HFFc6 (cell line): ENCODE measurements around the gene CUX1. TPM values are rescaled to one million over a fixed set of nuclear protein-coding genes. Genes with fewer than 3 reads are reported as not detected.
"Not testable (repeated sequence)": the region's sequence is repeated elsewhere in the genome, so short reads cannot be mapped to it uniquely, and the experiment has no call there.

Experiments used
- DNase-seq: peaks from one replicate; pipeline ENCODE4 v3.0.0-alpha.2; 2018
- H3K27ac Mint-ChIP-seq: 2 replicates; pipeline ENCODE4 v1.8.0; 2020; ENCODE audit warnings: mild to moderate bottlenecking, mixed read lengths
- H3K27me3 Mint-ChIP-seq: 2 replicates; pipeline ENCODE4 v1.8.0; 2021; ENCODE audit warnings: mild to moderate bottlenecking, moderate library complexity, mixed read lengths; ENCODE audit not compliant: insufficient read depth
- H3K36me3 Mint-ChIP-seq: 2 replicates; pipeline ENCODE4 v1.8.0; 2021; ENCODE audit warnings: low read depth, mixed read lengths
- H3K4me1 Mint-ChIP-seq: 2 replicates; pipeline ENCODE4 v1.8.0; 2020; ENCODE audit warnings: low read depth, mixed read lengths
- H3K4me3 Mint-ChIP-seq: 2 replicates; pipeline ENCODE4 v1.8.0; 2020; ENCODE audit warnings: mild to moderate bottlenecking, moderate library complexity, mixed read lengths
- H3K9me3 Mint-ChIP-seq: 2 replicates; pipeline ENCODE4 v1.8.0; 2020; ENCODE audit warnings: mild to moderate bottlenecking, mixed read lengths
- total RNA-seq, 6 experiments: library from RNA; stranded (reverse); fragmentation: NEBNext Ultra II Directional; extraction: Animal tissue kit (Norgen Biotek cat#: 25700); gene quantifications; 2 replicates in 1 of 6; 3 replicates in 5 of 6; pipeline ENCODE4 v1.2.3, GENCODE V29; 2021
- TF ChIP-seq, protein P1 (sequence below): fragments of 200-600 bp; sonication (generic); IDR thresholded peaks from 2 replicates; pipeline ENCODE4 v1.5.0; 2021; ENCODE audit warnings: antibody characterized with exemption, mild to moderate bottlenecking

Gene CUX1
- total RNA-seq, 6 experiments from 2014 or later = 46.9 to 64.2 (median 51.6) TPM

- H3K27ac Mint-ChIP-seq = no peak overlapping the region
- peaks cover 7% of the 10 kb centered on the region for H3K4me1 Mint-ChIP-seq
Measured at GRCh38 chr7:101985057-101985902, 167.9 kb downstream of the CUX1 start.

GRCh38 chr7:101985903-101986734 is 168.7 kb downstream of the CUX1 start:
- Mint-ChIP-seq H3K4me3 (no peak overlapping the region), H3K4me1 (peaks cover 7% of the 10 kb centered on the region), H3K9me3 (no peaks in the 10 kb centered on the region), H3K27ac (no peak overlapping the region), H3K36me3 (peaks cover 5% of the 10 kb centered on the region), H3K27me3 (peaks cover 6% of the 10 kb centered on the region; the same call in 1 of the 2 replicates)
- no peak for DNase-seq
- TF ChIP-seq, protein P1, sequence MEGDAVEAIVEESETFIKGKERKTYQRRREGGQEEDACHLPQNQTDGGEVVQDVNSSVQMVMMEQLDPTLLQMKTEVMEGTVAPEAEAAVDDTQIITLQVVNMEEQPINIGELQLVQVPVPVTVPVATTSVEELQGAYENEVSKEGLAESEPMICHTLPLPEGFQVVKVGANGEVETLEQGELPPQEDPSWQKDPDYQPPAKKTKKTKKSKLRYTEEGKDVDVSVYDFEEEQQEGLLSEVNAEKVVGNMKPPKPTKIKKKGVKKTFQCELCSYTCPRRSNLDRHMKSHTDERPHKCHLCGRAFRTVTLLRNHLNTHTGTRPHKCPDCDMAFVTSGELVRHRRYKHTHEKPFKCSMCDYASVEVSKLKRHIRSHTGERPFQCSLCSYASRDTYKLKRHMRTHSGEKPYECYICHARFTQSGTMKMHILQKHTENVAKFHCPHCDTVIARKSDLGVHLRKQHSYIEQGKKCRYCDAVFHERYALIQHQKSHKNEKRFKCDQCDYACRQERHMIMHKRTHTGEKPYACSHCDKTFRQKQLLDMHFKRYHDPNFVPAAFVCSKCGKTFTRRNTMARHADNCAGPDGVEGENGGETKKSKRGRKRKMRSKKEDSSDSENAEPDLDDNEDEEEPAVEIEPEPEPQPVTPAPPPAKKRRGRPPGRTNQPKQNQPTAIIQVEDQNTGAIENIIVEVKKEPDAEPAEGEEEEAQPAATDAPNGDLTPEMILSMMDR = no peak

More at GRCh38 chr7:101985057-101985902, 167.9 kb downstream of the CUX1 start:
- H3K9me3 Mint-ChIP-seq = no peaks in the 10 kb centered on the region
- no peak overlapping the region for H3K4me3 Mint-ChIP-seq
- TF ChIP-seq, protein P1 = no peak
- peaks cover 6% of the 10 kb centered on the region; the same call in 1 of the 2 replicates for H3K27me3 Mint-ChIP-seq
- H3K36me3 Mint-ChIP-seq = peaks cover 5% of the 10 kb centered on the region
- DNase-seq = no peak

GRCh38 chr7:101987494-101987893 is 170.1 kb downstream of the CUX1 start:
- Mint-ChIP-seq H3K27ac (no peak overlapping the region), H3K36me3 (peaks cover 5% of the 10 kb centered on the region), H3K4me1 (no peaks in the 10 kb centered on the region), H3K27me3 (peaks cover 8% of the 10 kb centered on the region; the same call in 1 of the 2 replicates), H3K9me3 (no peaks in the 10 kb centered on the region), H3K4me3 (no peak overlapping the region)
- DNase-seq = no peak
- TF ChIP-seq, protein P1 = no peak

GRCh38 chr7:101988060-101988459 is 170.6 kb downstream of the CUX1 start:
- not testable (repeated sequence) for H3K9me3 Mint-ChIP-seq, H3K4me3 Mint-ChIP-seq, H3K27me3 Mint-ChIP-seq, H3K4me1 Mint-ChIP-seq, DNase-seq, H3K27ac Mint-ChIP-seq, H3K36me3 Mint-ChIP-seq

DNA sequence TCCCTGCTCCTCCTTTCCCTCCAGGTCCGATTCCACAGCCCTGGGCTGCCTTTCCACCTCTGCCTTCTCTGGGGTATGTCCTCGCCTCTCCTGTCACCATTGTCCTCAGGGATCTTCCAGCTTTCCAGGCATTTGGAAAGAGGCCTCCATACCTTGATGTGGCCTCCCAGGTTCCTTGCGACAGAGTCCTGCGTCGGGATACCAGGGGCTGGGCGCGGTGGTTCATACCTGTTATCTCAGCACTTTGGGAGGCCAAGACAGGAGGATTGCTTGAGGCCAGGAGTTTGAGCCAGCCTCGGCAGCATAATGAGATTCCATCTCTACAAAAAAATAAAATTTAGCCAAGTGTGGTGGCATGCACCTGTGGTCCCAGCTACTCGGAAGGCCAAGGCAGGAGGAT is 171.1 kb downstream of the CUX1 start:
- H3K27ac Mint-ChIP-seq = no peak overlapping the region
- peaks cover 2% of the 10 kb centered on the region for H3K36me3 Mint-ChIP-seq
- H3K4me1 Mint-ChIP-seq = no peaks in the 10 kb centered on the region
- TF ChIP-seq, protein P1 = no peak
- DNase-seq = no peak
- H3K4me3 Mint-ChIP-seq = no peak overlapping the region
- peaks cover 9% of the 10 kb centered on the region; the same call in 1 of the 2 replicates for H3K27me3 Mint-ChIP-seq
- H3K9me3 Mint-ChIP-seq = no peaks in the 10 kb centered on the region
